Parathyroid adenoma (tissue), 2 donors: ENCODE data around the gene SKAP1.

Experiments
- H2AFZ ChIP-seq: fragments of 300-600 bp; sonication (generic); one replicate; pipeline ENCODE4 v1.7.0; 2017; ENCODE audit warnings: antibody characterized with exemption, mild to moderate bottlenecking
- H3K27ac ChIP-seq: fragments of 300-600 bp; sonication (generic); one replicate; pipeline ENCODE4 v1.7.0; 2017
- H3K27me3 ChIP-seq: fragments of 300-600 bp; sonication (generic); one replicate; pipeline ENCODE4 v1.7.0; 2017; ENCODE audit warnings: low read length; ENCODE audit not compliant: control insufficient read depth, insufficient read depth
- H3K36me3 ChIP-seq: fragments of 300-600 bp; sonication (generic); one replicate; pipeline ENCODE4 v1.7.0; 2017; ENCODE audit warnings: low read length; ENCODE audit not compliant: control insufficient read depth, insufficient read depth
- H3K4me1 ChIP-seq: fragments of 300-600 bp; sonication (generic); one replicate; pipeline ENCODE4 v1.7.0; 2017; ENCODE audit warnings: control low read depth
- H3K4me2 ChIP-seq: fragments of 300-600 bp; sonication (generic); one replicate; pipeline ENCODE4 v1.7.0; 2017; ENCODE audit warnings: low read length
- H3K4me3 ChIP-seq: fragments of 300-600 bp; sonication (generic); one replicate; pipeline ENCODE4 v1.7.0; 2017; ENCODE audit warnings: low read depth, low read length
- H3K79me2 ChIP-seq: fragments of 300-600 bp; sonication (generic); one replicate; pipeline ENCODE4 v1.7.0; 2017; ENCODE audit warnings: control low read depth
- H3K9ac ChIP-seq: fragments of 300-600 bp; sonication (generic); one replicate; pipeline ENCODE4 v1.7.0; 2017; ENCODE audit warnings: mild to moderate bottlenecking
- H3K9me3 ChIP-seq: fragments of 300-600 bp; sonication (generic); one replicate; pipeline ENCODE4 v1.7.0; 2017; ENCODE audit warnings: low read length; ENCODE audit not compliant: control insufficient read depth
- TF ChIP-seq, protein P1 (sequence below): fragments of 300-600 bp; sonication (generic); IDR thresholded peaks from one replicate; pipeline ENCODE4 v1.7.0; 2017; ENCODE audit warnings: antibody characterized with exemption, mild to moderate bottlenecking
- donor health status: primary hyperparathyroidism.

Gene SKAP1

GRCh38 chr17:48178317-48178716 lies 251.7 kb downstream of the SKAP1 start:
- H3K27me3 ChIP-seq, result no peaks in the 10 kb centered on the region
- H3K4me3 ChIP-seq, result no peak overlapping the region
- H2AFZ ChIP-seq, result no peak overlapping the region
- H3K79me2 ChIP-seq, result no peaks in the 10 kb centered on the region
- H3K9me3 ChIP-seq, result no peaks in the 10 kb centered on the region
- H3K9ac ChIP-seq, result no peak overlapping the region
- H3K4me1 ChIP-seq, result no peaks in the 10 kb centered on the region
- no peak overlapping the region for H3K4me2 ChIP-seq
- H3K36me3 ChIP-seq, result no peaks in the 10 kb centered on the region
- TF ChIP-seq, protein P1, sequence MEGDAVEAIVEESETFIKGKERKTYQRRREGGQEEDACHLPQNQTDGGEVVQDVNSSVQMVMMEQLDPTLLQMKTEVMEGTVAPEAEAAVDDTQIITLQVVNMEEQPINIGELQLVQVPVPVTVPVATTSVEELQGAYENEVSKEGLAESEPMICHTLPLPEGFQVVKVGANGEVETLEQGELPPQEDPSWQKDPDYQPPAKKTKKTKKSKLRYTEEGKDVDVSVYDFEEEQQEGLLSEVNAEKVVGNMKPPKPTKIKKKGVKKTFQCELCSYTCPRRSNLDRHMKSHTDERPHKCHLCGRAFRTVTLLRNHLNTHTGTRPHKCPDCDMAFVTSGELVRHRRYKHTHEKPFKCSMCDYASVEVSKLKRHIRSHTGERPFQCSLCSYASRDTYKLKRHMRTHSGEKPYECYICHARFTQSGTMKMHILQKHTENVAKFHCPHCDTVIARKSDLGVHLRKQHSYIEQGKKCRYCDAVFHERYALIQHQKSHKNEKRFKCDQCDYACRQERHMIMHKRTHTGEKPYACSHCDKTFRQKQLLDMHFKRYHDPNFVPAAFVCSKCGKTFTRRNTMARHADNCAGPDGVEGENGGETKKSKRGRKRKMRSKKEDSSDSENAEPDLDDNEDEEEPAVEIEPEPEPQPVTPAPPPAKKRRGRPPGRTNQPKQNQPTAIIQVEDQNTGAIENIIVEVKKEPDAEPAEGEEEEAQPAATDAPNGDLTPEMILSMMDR, result no peak
- H3K27ac ChIP-seq, result no peak overlapping the region

- no peaks in the 10 kb centered on the region for H3K36me3 ChIP-seq
Measured at GRCh38 chr17:48177816-48178215, 252.2 kb downstream of the SKAP1 start.

DNA sequence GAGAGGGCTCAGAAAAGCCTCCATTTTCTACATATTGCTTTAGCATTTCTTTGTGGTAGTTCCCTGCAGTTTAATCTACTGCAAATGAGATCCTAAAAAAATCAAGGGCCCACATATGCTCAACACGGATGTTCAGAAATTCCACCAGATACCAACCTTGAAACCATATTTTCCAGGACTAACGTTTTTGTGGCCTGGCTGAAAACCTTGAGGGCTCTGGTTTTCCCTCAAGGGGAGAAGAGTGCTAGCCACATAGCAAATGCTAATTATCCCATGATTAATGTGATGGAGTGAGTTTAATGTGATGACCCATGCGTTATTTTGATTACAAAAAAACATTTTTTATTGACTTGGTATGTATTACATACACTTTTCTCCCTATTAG lies 253.6 kb downstream of the SKAP1 start:
- Histone ChIP-seq H3K79me2 (no peaks in the 10 kb centered on the region), H3K27ac (no peak overlapping the region), H2AFZ (no peak overlapping the region), H3K4me2 (no peak overlapping the region), H3K4me1 (no peaks in the 10 kb centered on the region), H3K36me3 (no peaks in the 10 kb centered on the region), H3K9ac (no peak overlapping the region), H3K27me3 (no peaks in the 10 kb centered on the region), H3K9me3 (no peaks in the 10 kb centered on the region), H3K4me3 (no peak overlapping the region)
- TF ChIP-seq, protein P1, result no peak

More at GRCh38 chr17:48177816-48178215, 252.2 kb downstream of the SKAP1 start:
- Histone ChIP-seq H3K27me3 (no peaks in the 10 kb centered on the region), H2AFZ (no peak overlapping the region), H3K4me1 (no peaks in the 10 kb centered on the region), H3K27ac (no peak overlapping the region), H3K4me3 (no peak overlapping the region), H3K9ac (no peak overlapping the region), H3K9me3 (no peaks in the 10 kb centered on the region), H3K4me2 (no peak overlapping the region), H3K79me2 (no peaks in the 10 kb centered on the region)
- TF ChIP-seq, protein P1, result no peak

DNA sequence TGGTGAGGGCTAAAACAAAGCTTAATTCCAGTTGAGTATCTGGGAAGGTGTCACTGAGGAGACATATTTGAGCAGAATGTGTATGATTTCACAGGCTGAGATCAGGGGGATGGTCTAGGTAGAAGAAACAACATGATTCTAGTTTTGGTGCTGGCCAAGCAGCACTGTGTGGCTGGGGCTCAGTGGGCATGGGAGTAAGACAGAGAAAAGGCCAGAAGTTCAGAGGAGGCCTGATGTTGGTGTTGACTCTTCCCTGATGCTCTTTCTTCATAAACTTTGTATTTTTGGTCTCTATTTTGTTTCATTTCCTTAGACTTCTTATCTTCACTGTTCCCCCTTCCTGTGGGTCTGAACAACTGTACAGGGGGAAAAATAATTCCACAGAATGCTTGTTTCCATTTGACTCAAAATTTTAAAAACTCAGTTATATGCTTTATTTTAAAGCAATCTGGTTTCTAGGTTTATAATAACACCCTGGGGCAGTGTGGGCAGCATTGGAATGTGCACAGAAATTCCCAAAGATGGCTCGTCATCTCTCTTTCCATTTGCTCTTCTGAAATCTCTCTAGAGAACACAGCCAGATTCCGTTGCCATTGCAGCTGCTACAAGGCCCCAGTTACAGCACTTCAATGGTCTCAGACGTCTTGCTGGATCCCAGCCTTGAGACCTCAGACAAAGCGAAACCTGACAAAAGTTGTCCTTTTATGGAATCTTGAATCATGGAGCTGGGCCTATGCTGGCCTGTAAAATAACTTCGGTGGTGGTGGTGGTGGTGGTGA lies 254.1 kb downstream of the SKAP1 start:
- Histone ChIP-seq H3K9me3 (no peaks in the 10 kb centered on the region), H3K79me2 (no peaks in the 10 kb centered on the region), H2AFZ (no peak overlapping the region), H3K4me1 (no peaks in the 10 kb centered on the region), H3K27ac (no peak overlapping the region), H3K27me3 (no peaks in the 10 kb centered on the region), H3K9ac (no peak overlapping the region), H3K4me2 (no peak overlapping the region), H3K4me3 (no peak overlapping the region), H3K36me3 (no peaks in the 10 kb centered on the region)
- TF ChIP-seq, protein P1, result no peak
